A172 (cell line): ENCODE measurements around the gene OR8B12. TPM values are rescaled to one million over a fixed set of nuclear protein-coding genes. Genes with fewer than 3 reads are reported as not detected.
"Not testable (repeated sequence)": the region's sequence is repeated elsewhere in the genome, so short reads cannot be mapped to it uniquely, and the experiment has no call there.

ENCODE experiments used
- DNase-seq: peaks from one replicate; pipeline ENCODE4 v3.0.0-alpha.2; 2015; ENCODE audit warnings: low spot score
- total RNA-seq: library from RNA; depleted of rRNA; stranded (reverse); fragments of >200 nt; shearing (Covaris generic); gene quantifications from 2 replicates; pipeline ENCODE4 v1.2.3, GENCODE V29; 2014; rRNA removed

Gene OR8B12
- total RNA-seq, 1 experiment from 2014 or later: not detected

GRCh38 chr11:124520550-124520854 lies 23.0 kb downstream of the OR8B12 start:
- no peak for DNase-seq

- DNase-seq: no peak
Measured at GRCh38 chr11:124519850-124520549, 23.5 kb downstream of the OR8B12 start.

- no peak for DNase-seq
Measured at GRCh38 chr11:124518989-124519451, 24.4 kb downstream of the OR8B12 start.

GRCh38 chr11:124517314-124517713 lies 26.1 kb downstream of the OR8B12 start:
- DNase-seq: no peak

GRCh38 chr11:124514675-124515074 lies 28.8 kb downstream of the OR8B12 start:
- not testable (repeated sequence) for DNase-seq

GRCh38 chr11:124514131-124514530 lies 29.3 kb downstream of the OR8B12 start:
- DNase-seq: no peak

GRCh38 chr11:124511745-124512144 lies 31.7 kb downstream of the OR8B12 start:
- DNase-seq: no peak

- DNase-seq: no peak
Measured at GRCh38 chr11:124510279-124510678, 33.2 kb downstream of the OR8B12 start.

GRCh38 chr11:124499711-124500110 lies 43.7 kb downstream of the OR8B12 start:
- DNase-seq: no peak

GRCh38 chr11:124493016-124493655 lies 50.3 kb downstream of the OR8B12 start:
- no peak for DNase-seq

Other genes starting within 250 kb of the OR8B12 start
- gene OR8D1, start 229.7 kb downstream of the OR8B12 start, total RNA-seq: not detected in 2 replicates
- gene OR8D2, start 223.5 kb downstream of the OR8B12 start, total RNA-seq: not detected in 2 replicates
- not detected in 2 replicates for gene OR8B2, start 159.2 kb downstream of the OR8B12 start, total RNA-seq
- not detected in 2 replicates for gene OR8B3, start 144.6 kb downstream of the OR8B12 start, total RNA-seq
- gene OR8B4, start 118.8 kb downstream of the OR8B12 start, total RNA-seq: not detected in 2 replicates
- not detected in 2 replicates for gene OR8B8, start 98.0 kb downstream of the OR8B12 start, total RNA-seq
- gene OR8A1, start 26.3 kb upstream of the OR8B12 start, total RNA-seq: not detected in 2 replicates
- gene PANX3, start 67.8 kb upstream of the OR8B12 start, total RNA-seq: not detected in 2 replicates
- gene TBRG1, start 79.2 kb upstream of the OR8B12 start, total RNA-seq: 13.9 and 14.3 TPM in 2 replicates
- gene SIAE, start 130.1 kb upstream of the OR8B12 start, total RNA-seq: 8.6 and 12.3 TPM in 2 replicates
- 30.9 and 37.5 TPM in 2 replicates for gene SPA17, start 130.2 kb upstream of the OR8B12 start, total RNA-seq
- gene NRGN, start 196.3 kb upstream of the OR8B12 start, total RNA-seq: 0.45 and 0.46 TPM in 2 replicates
- gene VSIG2, start 208.6 kb upstream of the OR8B12 start, total RNA-seq: not detected in 2 replicates
- 0.10 TPM in 2 replicates for gene ESAM, start 218.6 kb upstream of the OR8B12 start, total RNA-seq